ENCODE measurements around the gene FMNL3.

FMNL3 gene

GRCh38 chr12:49647827-49648711 is 59.1 kb downstream of the FMNL3 start:
- no peak for ATAC-seq
- TF ChIP-seq ARNTL (CRISPR knock-in tag; IDR thresholded peaks at IDR 0.05; ENCODE audit: borderline replicate concordance, low read depth) (no peak), RARB (CRISPR knock-in tag; IDR thresholded peaks at IDR 0.05) (no peak), SNAI2 (CRISPR knock-in tag; IDR thresholded peaks at IDR 0.05) (no peak), CSDC2 (CRISPR knock-in tag; IDR thresholded peaks at IDR 0.05) (no peak), ZC3H10 (CRISPR knock-in tag; IDR thresholded peaks at IDR 0.05) (no peak)

GRCh38 chr12:49646871-49647654 is 60.1 kb downstream of the FMNL3 start:
- no peak for TF ChIP-seq CSDC2 (CRISPR knock-in tag; IDR thresholded peaks at IDR 0.05)
- no peak for TF ChIP-seq ISL1 (CRISPR knock-in tag; IDR thresholded peaks at IDR 0.05)
- no peak for TF ChIP-seq ZNF70 (CRISPR knock-in tag; IDR thresholded peaks at IDR 0.05)
- no peak for TF ChIP-seq ZNF565 (CRISPR knock-in tag; conservative IDR thresholded peaks at IDR 0.05; ENCODE audit: low read depth)
- TF ChIP-seq CSRNP3 (CRISPR knock-in tag; IDR thresholded peaks at IDR 0.05): no peak
- TF ChIP-seq RARB (CRISPR knock-in tag; IDR thresholded peaks at IDR 0.05): no peak
- no peak for TF ChIP-seq PATZ1 (CRISPR knock-in tag; IDR thresholded peaks at IDR 0.05; ENCODE audit: borderline replicate concordance)
- no peak for TF ChIP-seq ARNTL (CRISPR knock-in tag; IDR thresholded peaks at IDR 0.05; ENCODE audit: borderline replicate concordance, low read depth)
- TF ChIP-seq ZC3H10 (CRISPR knock-in tag; IDR thresholded peaks at IDR 0.05): no peak
- no peak for TF ChIP-seq BACH2 (CRISPR knock-in tag; IDR thresholded peaks at IDR 0.05; ENCODE audit: borderline replicate concordance)
- no peak for TF ChIP-seq POU6F1 (CRISPR knock-in tag; IDR thresholded peaks at IDR 0.05; ENCODE audit: borderline replicate concordance, low read depth)
- no peak for TF ChIP-seq ESRRG (CRISPR knock-in tag; IDR thresholded peaks at IDR 0.05)
- TF ChIP-seq TOX (CRISPR knock-in tag; IDR thresholded peaks at IDR 0.05; ENCODE audit: borderline replicate concordance): no peak
- ATAC-seq: no peak

GRCh38 chr12:49646331-49646830 is 60.8 kb downstream of the FMNL3 start:
- ATAC-seq: no peak
- TF ChIP-seq ZFP30 (CRISPR knock-in tag; IDR thresholded peaks at IDR 0.05) (no peak), CSDC2 (CRISPR knock-in tag; IDR thresholded peaks at IDR 0.05) (no peak), ESRRG (CRISPR knock-in tag; IDR thresholded peaks at IDR 0.05) (no peak), ISL1 (CRISPR knock-in tag; IDR thresholded peaks at IDR 0.05) (no peak), OSR1 (CRISPR knock-in tag; IDR thresholded peaks at IDR 0.05) (no peak), TSHZ2 (CRISPR knock-in tag; IDR thresholded peaks at IDR 0.05) (no peak), ZFP3 (CRISPR knock-in tag; IDR thresholded peaks at IDR 0.05) (no peak), CSRNP3 (CRISPR knock-in tag; IDR thresholded peaks at IDR 0.05) (no peak), SNAI2 (CRISPR knock-in tag; IDR thresholded peaks at IDR 0.05) (no peak), BACH2 (CRISPR knock-in tag; IDR thresholded peaks at IDR 0.05; ENCODE audit: borderline replicate concordance) (no peak), TCF4 (CRISPR knock-in tag; IDR thresholded peaks at IDR 0.05; ENCODE audit: borderline replicate concordance) (no peak)

All from SK-N-SH treated with all-trans-retinoic acid at 6 μM for 48 hours (cell line).